ENCODE measurements around the gene PLXNA3. TPM values are rescaled to one million over a fixed set of nuclear protein-coding genes. Genes with fewer than 3 reads are reported as not detected.
"Not testable (repeated sequence)": the region's sequence is repeated elsewhere in the genome, so short reads cannot be mapped to it uniquely, and the experiment has no call there.

Gene PLXNA3
- total RNA-seq, 1 donor from 2014 or later: 6.3 TPM

GRCh38 chrX:154478728-154479622, 20.9 kb downstream of the PLXNA3 start, which contains the start of gene LAGE3:
Gene LAGE3 (minus strand): TSS chrX:154479281. CDS start chrX:154478915, 366 bp downstream.
- DNase-seq (ENCODE audit: low read depth in 2 of 2): peak; percentile 93 to 96

GRCh38 chrX:154481195-154481594, 23.1 kb downstream of the PLXNA3 start:
- DNase-seq (ENCODE audit: low read depth in 2 of 2): no peak

- no peak for DNase-seq (ENCODE audit: low read depth in 2 of 2)
Measured at GRCh38 chrX:154481911-154482601, 24.0 kb downstream of the PLXNA3 start.

- no peak for DNase-seq (ENCODE audit: low read depth in 2 of 2)
Measured at GRCh38 chrX:154482786-154483185, 24.7 kb downstream of the PLXNA3 start.

- no peak for DNase-seq (ENCODE audit: low read depth in 2 of 2)
Measured at GRCh38 chrX:154483325-154483724, 25.2 kb downstream of the PLXNA3 start.

GRCh38 chrX:154484255-154485149, 26.4 kb downstream of the PLXNA3 start:
- DNase-seq (ENCODE audit: low read depth in 2 of 2): peak in 1 of 2 donors; percentile 16

- DNase-seq (ENCODE audit: low read depth in 2 of 2): no peak
Measured at GRCh38 chrX:154485150-154486051, 27.3 kb downstream of the PLXNA3 start.

- DNase-seq (ENCODE audit: low read depth in 2 of 2): peak; percentile 5 to 15
Measured at GRCh38 chrX:154486052-154486395, 27.9 kb downstream of the PLXNA3 start.

GRCh38 chrX:154486396-154487207, 28.5 kb downstream of the PLXNA3 start, which contains the start of gene UBL4A:
Gene UBL4A (minus strand): TSS chrX:154486615. CDS start chrX:154486584, 31 bp downstream.
- peak; percentile 23 to 69 for DNase-seq (ENCODE audit: low read depth in 2 of 2)

GRCh38 chrX:154487518-154488290, 29.6 kb downstream of the PLXNA3 start:
- no peak for DNase-seq (ENCODE audit: low read depth in 2 of 2)

- no peak for DNase-seq (ENCODE audit: low read depth in 2 of 2)
Measured at GRCh38 chrX:154488336-154489075, 30.4 kb downstream of the PLXNA3 start.

GRCh38 chrX:154489182-154489581, 31.1 kb downstream of the PLXNA3 start:
- no peak for DNase-seq (ENCODE audit: low read depth in 2 of 2)

GRCh38 chrX:154490021-154490413, 31.9 kb downstream of the PLXNA3 start:
- peak in 1 of 2 donors; percentile 24 for DNase-seq (ENCODE audit: low read depth in 2 of 2)

- DNase-seq (ENCODE audit: low read depth in 2 of 2): peak; percentile 93 to 96
Measured at GRCh38 chrX:154490414-154491083, 32.5 kb downstream of the PLXNA3 start, which contains the start of gene SLC10A3. Gene SLC10A3 (minus strand): TSS chrX:154490629. CDS start chrX:154488940, 1,689 bp downstream.

GRCh38 chrX:154494715-154495114, 36.6 kb downstream of the PLXNA3 start:
- DNase-seq (ENCODE audit: low read depth in 2 of 2): no peak

GRCh38 chrX:154495472-154495922, 37.4 kb downstream of the PLXNA3 start:
- peak in 1 of 2 donors; percentile 56 for DNase-seq (ENCODE audit: low read depth in 2 of 2)

GRCh38 chrX:154496591-154497137, 38.6 kb downstream of the PLXNA3 start:
- DNase-seq (ENCODE audit: low read depth in 2 of 2): not testable (repeated sequence)
